ENCODE data around the gene DGAT2.
"Not testable (repeated sequence)": the region's sequence is repeated elsewhere in the genome, so short reads cannot be mapped to it uniquely, and the experiment has no call there.

Gene DGAT2

DNA sequence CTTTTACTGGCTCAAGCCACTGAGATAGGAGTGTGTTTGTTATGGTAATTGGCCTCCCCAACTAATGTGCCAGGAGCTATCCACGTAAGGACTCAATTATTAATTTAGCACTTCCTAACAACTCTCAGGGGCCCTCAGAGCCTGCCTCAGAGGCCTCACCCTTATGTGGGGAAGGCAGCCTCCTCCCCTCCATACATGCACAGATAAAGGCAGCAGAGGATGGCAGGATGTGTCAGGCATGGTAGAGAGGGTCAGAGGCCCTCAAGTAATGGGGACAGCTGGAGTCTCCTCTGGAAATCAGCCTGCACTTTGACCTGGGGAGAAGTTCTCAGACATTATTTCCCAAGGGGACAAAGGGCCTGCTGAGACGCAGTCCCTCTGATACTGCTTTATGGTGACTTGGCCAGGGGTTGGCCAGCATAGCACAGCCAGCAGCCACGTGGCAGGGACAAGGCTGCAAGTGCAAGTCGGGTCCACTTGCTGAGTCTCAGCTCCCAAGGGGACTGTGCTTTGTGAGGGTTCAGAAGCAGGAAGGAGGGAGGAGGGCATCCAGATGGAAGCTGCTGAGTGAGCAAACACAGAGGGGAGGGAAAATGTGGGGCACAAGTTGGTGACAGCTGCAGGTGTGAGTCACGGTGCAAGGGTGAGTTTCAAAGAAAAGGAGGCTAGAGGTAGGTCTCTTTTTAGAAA, 33.9 kb upstream of the DGAT2 start:
- H3K27me3 Mint-ChIP-seq (ENCODE audit: low read depth, poor library complexity), result peaks cover 7% of the 10 kb centered on the region
- peak overlapping the region; percentile 80 for H3K27ac Mint-ChIP-seq
- no peak for DNase-seq
- TF ChIP-seq, protein P1, sequence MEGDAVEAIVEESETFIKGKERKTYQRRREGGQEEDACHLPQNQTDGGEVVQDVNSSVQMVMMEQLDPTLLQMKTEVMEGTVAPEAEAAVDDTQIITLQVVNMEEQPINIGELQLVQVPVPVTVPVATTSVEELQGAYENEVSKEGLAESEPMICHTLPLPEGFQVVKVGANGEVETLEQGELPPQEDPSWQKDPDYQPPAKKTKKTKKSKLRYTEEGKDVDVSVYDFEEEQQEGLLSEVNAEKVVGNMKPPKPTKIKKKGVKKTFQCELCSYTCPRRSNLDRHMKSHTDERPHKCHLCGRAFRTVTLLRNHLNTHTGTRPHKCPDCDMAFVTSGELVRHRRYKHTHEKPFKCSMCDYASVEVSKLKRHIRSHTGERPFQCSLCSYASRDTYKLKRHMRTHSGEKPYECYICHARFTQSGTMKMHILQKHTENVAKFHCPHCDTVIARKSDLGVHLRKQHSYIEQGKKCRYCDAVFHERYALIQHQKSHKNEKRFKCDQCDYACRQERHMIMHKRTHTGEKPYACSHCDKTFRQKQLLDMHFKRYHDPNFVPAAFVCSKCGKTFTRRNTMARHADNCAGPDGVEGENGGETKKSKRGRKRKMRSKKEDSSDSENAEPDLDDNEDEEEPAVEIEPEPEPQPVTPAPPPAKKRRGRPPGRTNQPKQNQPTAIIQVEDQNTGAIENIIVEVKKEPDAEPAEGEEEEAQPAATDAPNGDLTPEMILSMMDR (IDR thresholded peaks at IDR 0.05), result no peak
- H3K9me3 Mint-ChIP-seq, result peaks cover 5% of the 10 kb centered on the region
- H3K4me3 Mint-ChIP-seq, result no peak overlapping the region
- peaks cover 28% of the 10 kb centered on the region for H3K4me1 Mint-ChIP-seq
- H3K36me3 Mint-ChIP-seq (ENCODE audit: low read depth), result no peaks in the 10 kb centered on the region

DNA sequence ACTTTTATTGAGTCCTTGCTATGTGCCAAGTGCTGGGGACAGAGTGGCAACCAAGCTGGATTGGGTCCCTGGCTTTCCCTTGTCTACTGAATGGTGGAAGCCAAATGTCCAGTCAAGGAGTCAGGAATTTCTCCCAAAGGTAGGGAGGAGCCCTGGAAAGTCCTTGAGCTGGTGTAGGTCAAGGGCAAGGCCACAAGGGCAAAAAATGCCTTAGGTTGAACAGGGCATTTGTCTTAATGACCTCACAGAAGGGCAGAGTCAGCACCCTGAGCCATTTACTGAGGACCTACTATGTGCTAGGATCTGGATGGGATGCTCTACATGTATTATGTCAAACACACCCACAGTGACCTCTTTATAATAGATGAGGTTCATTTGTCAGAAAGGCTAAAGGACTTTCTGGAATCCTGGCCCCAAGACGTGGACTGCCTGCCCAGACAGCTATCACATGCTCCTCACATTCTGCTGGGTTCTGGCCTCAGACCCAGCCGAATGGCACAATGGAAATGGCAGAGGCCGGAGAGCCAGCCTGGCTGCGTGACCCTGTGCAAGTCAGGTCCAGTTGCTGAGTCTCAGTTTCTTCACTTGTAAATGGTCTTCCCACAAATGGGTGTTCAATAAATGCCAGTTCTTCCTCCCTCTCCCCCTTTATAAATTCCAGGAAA, 33.3 kb upstream of the DGAT2 start:
- H3K4me1 Mint-ChIP-seq, result peaks cover 28% of the 10 kb centered on the region
- H3K27ac Mint-ChIP-seq, result no peak overlapping the region
- no peak overlapping the region for H3K4me3 Mint-ChIP-seq
- peaks cover 10% of the 10 kb centered on the region for H3K27me3 Mint-ChIP-seq (ENCODE audit: low read depth, poor library complexity)
- H3K9me3 Mint-ChIP-seq, result peaks cover 5% of the 10 kb centered on the region
- no peaks in the 10 kb centered on the region for H3K36me3 Mint-ChIP-seq (ENCODE audit: low read depth)
- no peak for DNase-seq
- TF ChIP-seq, protein P1 (IDR thresholded peaks at IDR 0.05), result no peak

- Mint-ChIP-seq H3K9me3 (peaks cover 5% of the 10 kb centered on the region), H3K4me3 (no peak overlapping the region), H3K36me3 (ENCODE audit: low read depth) (no peaks in the 10 kb centered on the region), H3K27ac (no peak overlapping the region), H3K27me3 (ENCODE audit: low read depth, poor library complexity) (peaks cover 13% of the 10 kb centered on the region), H3K4me1 (peaks cover 27% of the 10 kb centered on the region)
- DNase-seq, result no peak
- TF ChIP-seq, protein P1 (IDR thresholded peaks at IDR 0.05), result no peak
Measured at GRCh38 chr11:75737314-75737713, 31.3 kb upstream of the DGAT2 start.

GRCh38 chr11:75740681-75741080, 27.9 kb upstream of the DGAT2 start:
- H3K4me3 Mint-ChIP-seq, result no peak overlapping the region
- H3K4me1 Mint-ChIP-seq, result peaks cover 10% of the 10 kb centered on the region
- H3K27me3 Mint-ChIP-seq (ENCODE audit: low read depth, poor library complexity), result peaks cover 23% of the 10 kb centered on the region
- no peaks in the 10 kb centered on the region for H3K36me3 Mint-ChIP-seq (ENCODE audit: low read depth)
- no peak overlapping the region for H3K27ac Mint-ChIP-seq
- H3K9me3 Mint-ChIP-seq, result peaks cover 5% of the 10 kb centered on the region
- TF ChIP-seq, protein P1 (IDR thresholded peaks at IDR 0.05), result no peak
- no peak for DNase-seq

- not testable (repeated sequence) for DNase-seq; H3K27ac Mint-ChIP-seq; H3K36me3 Mint-ChIP-seq (ENCODE audit: low read depth); H3K4me3 Mint-ChIP-seq; H3K4me1 Mint-ChIP-seq
- Mint-ChIP-seq H3K9me3 (peaks cover 18% of the 10 kb centered on the region), H3K27me3 (ENCODE audit: low read depth, poor library complexity) (peaks cover 30% of the 10 kb centered on the region)
Measured at GRCh38 chr11:75743159-75743558, 25.4 kb upstream of the DGAT2 start.

DNA sequence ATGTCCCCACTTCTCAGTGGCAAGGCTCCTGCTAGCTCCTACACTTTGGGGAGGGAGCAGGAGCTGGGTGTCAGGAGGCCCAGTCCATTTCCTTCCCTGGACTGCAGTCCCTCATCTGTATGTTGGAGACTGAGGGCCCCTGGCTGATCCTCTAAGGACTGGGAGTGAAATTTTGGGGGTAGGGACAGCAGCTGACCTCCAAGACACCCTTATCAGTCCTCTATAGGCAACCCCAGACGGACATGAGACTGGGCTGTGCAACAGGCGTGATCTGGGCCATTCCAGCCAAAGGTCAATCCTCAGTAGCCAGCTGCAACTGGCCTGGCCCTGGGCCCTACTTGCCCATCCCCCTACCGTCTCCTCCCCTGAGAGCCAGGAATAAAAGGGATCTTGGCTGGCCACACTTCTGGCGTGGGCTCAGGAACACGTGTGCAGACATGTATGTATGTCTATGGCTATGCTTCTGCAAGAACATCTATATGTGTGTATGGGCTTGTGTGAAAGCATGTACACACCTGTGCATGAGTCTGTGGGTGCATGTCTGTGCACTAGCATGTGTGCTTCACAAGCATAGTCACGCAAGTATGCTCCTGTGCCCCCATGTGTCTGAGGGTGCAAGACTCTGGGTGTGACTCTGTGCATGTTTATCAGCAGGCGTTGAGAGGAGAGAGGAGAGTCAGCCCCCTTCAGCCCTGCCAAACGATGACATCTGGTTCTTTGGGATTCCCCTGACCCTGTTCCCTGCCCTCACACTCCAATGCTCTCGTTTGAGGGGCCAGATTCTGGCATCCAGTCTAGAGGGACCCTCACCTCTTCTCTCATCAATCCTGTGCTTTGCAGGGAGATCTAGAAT, 24.6 kb upstream of the DGAT2 start:
- DNase-seq, result no peak

More for the DNA sequence above, 24.6 kb upstream of the DGAT2 start:
- Mint-ChIP-seq H3K9me3 (peaks cover 22% of the 10 kb centered on the region), H3K36me3 (ENCODE audit: low read depth) (peaks cover 6% of the 10 kb centered on the region), H3K27ac (no peak overlapping the region), H3K4me3 (no peak overlapping the region), H3K27me3 (ENCODE audit: low read depth, poor library complexity) (peaks cover 30% of the 10 kb centered on the region), H3K4me1 (peaks cover 14% of the 10 kb centered on the region)
- TF ChIP-seq, protein P1 (IDR thresholded peaks at IDR 0.05), result no peak

Data from nephron progenitor cell (in vitro differentiated cells).